MM.1S (cell line): Measurements from ENCODE around the gene ZNF10.
A peak's percentile ranks its signal among the peaks of the same experiment; 100 is the strongest.

Source experiments
- DNase-seq: peaks from one replicate; pipeline ENCODE4 v3.0.0-alpha.2; 2015
- H2AFZ ChIP-seq: fragments of 300-600 bp; sonication (generic); 2 replicates; pipeline ENCODE4 v1.6.0; 2016; ENCODE audit warnings: antibody characterized with exemption, low read length
- H3F3A ChIP-seq: fragments of 300-600 bp; sonication (generic); 2 replicates; pipeline ENCODE4 v1.6.1; 2016; ENCODE audit warnings: mild to moderate bottlenecking, antibody characterized with exemption, low read length, moderate library complexity, mixed read lengths; ENCODE audit not compliant: insufficient read depth
- H3K27ac ChIP-seq: fragments of 300-600 bp; sonication (generic); 2 replicates; pipeline ENCODE4 v1.5.1; 2016; ENCODE audit warnings: mild to moderate bottlenecking, low read length
- H3K27me3 ChIP-seq: fragments of 300-600 bp; sonication (generic); replicated peaks from 2 replicates; pipeline ENCODE4 v1.6.0; 2016; ENCODE audit warnings: low read length; ENCODE audit not compliant: insufficient read depth
- H3K36me3 ChIP-seq: fragments of 300-600 bp; sonication (generic); replicated peaks from 2 replicates; pipeline ENCODE4 v1.6.1; 2016; ENCODE audit warnings: mild to moderate bottlenecking, low read length, mixed read lengths; ENCODE audit not compliant: insufficient read depth
- H3K4me1 ChIP-seq: fragments of 300-600 bp; sonication (generic); 2 replicates; pipeline ENCODE4 v1.6.1; 2016; ENCODE audit warnings: low read length, mixed read lengths
- H3K4me2 ChIP-seq: fragments of 300-600 bp; sonication (generic); 2 replicates; pipeline ENCODE4 v1.6.0; 2016; ENCODE audit warnings: low read depth, low read length
- H3K4me3 ChIP-seq: fragments of 300-600 bp; sonication (generic); 2 replicates; pipeline ENCODE4 v1.5.1; 2016; ENCODE audit warnings: low read length, mixed read lengths
- H3K79me2 ChIP-seq: fragments of 300-600 bp; sonication (generic); 2 replicates; pipeline ENCODE4 v1.6.1; 2016; ENCODE audit warnings: mixed run types, low read length, mixed read lengths
- H3K9ac ChIP-seq: fragments of 300-600 bp; sonication (generic); 2 replicates; pipeline ENCODE4 v1.6.1; 2016; ENCODE audit warnings: low read length, mixed read lengths
- H3K9me2 ChIP-seq: fragments of 300-600 bp; sonication (generic); replicated peaks from 2 replicates; pipeline ENCODE4 v1.6.1; 2016; ENCODE audit warnings: mild to moderate bottlenecking, low read length, mixed read lengths; ENCODE audit not compliant: insufficient read depth
- H3K9me3 ChIP-seq: fragments of 300-600 bp; sonication (generic); replicated peaks from 2 replicates; pipeline ENCODE4 v1.6.1; 2016; ENCODE audit warnings: mild to moderate bottlenecking, low read length, mixed read lengths; ENCODE audit not compliant: insufficient read depth
- H4K20me1 ChIP-seq: fragments of 300-600 bp; sonication (generic); 2 replicates; pipeline ENCODE4 v1.6.1; 2016; ENCODE audit warnings: mild to moderate bottlenecking, low read length, moderate library complexity, mixed read lengths; ENCODE audit not compliant: insufficient read depth
- CTCF ChIP-seq: fragments of 300-600 bp; sonication (generic); IDR thresholded peaks from 2 replicates; pipeline ENCODE4 v1.5.1; 2016; ENCODE audit warnings: antibody characterized with exemption, low read length, mixed read lengths
- EZH2 ChIP-seq: fragments of 300-600 bp; sonication (generic); optimal IDR thresholded peaks from 2 replicates; pipeline ENCODE3; 2017; ENCODE audit warnings: low read depth, mild to moderate bottlenecking, antibody characterized with exemption, low read length, mixed read lengths
- EZH2phosphoT487 ChIP-seq: fragments of 300-600 bp; sonication (generic); IDR thresholded peaks from 2 replicates; pipeline ENCODE4 v1.6.1; 2018; ENCODE audit warnings: antibody characterized with exemption, low read length

Gene ZNF10

GRCh38 chr12:133174901-133175300 lies 44.5 kb downstream of the ZNF10 start:
- Histone ChIP-seq H3K9me3 (no peaks in the 10 kb centered on the region), H3K9ac (no peak overlapping the region), H3K4me1 (no peaks in the 10 kb centered on the region), H3K4me3 (no peak overlapping the region), H3K27ac (no peak overlapping the region), H3K79me2 (no peaks in the 10 kb centered on the region), H2AFZ (no peak overlapping the region), H3K27me3 (no peaks in the 10 kb centered on the region), H3K9me2 (no peaks in the 10 kb centered on the region), H3K4me2 (no peak overlapping the region), H3F3A (no peaks in the 10 kb centered on the region), H3K36me3 (no peaks in the 10 kb centered on the region), H4K20me1 (no peaks in the 10 kb centered on the region)
- no peak for TF ChIP-seq EZH2phosphoT487
- no peak for TF ChIP-seq EZH2
- no peak for TF ChIP-seq CTCF
- no peak for DNase-seq

DNA sequence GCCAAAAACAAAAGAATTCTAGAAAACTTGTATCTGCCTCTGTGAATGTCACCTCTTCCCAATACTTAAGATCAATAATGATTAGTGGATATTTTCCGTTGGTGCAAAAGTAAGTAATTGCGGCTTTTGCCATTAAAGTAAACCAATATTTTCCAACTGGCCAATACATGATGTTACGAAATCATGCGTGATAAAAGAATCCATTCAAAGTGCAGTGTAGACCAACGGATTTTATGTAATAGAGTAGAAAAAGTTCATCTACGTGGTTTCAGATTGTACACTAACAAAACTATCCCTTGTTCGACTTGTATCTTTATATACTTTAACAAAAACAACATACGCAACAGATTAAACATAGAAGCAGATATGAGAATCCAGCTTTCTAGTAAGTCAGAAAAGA lies 50.2 kb downstream of the ZNF10 start:
- Histone ChIP-seq H3K4me3 (no peak overlapping the region), H3K79me2 (no peaks in the 10 kb centered on the region), H3K4me1 (no peaks in the 10 kb centered on the region), H4K20me1 (no peaks in the 10 kb centered on the region), H3K9me3 (no peaks in the 10 kb centered on the region), H3K9ac (no peak overlapping the region), H3K4me2 (no peak overlapping the region), H3K27ac (no peak overlapping the region), H2AFZ (no peak overlapping the region), H3K9me2 (no peaks in the 10 kb centered on the region), H3F3A (no peaks in the 10 kb centered on the region), H3K36me3 (no peaks in the 10 kb centered on the region), H3K27me3 (no peaks in the 10 kb centered on the region)
- TF ChIP-seq EZH2, result no peak
- no peak for TF ChIP-seq CTCF
- no peak for TF ChIP-seq EZH2phosphoT487
- no peak for DNase-seq

DNA sequence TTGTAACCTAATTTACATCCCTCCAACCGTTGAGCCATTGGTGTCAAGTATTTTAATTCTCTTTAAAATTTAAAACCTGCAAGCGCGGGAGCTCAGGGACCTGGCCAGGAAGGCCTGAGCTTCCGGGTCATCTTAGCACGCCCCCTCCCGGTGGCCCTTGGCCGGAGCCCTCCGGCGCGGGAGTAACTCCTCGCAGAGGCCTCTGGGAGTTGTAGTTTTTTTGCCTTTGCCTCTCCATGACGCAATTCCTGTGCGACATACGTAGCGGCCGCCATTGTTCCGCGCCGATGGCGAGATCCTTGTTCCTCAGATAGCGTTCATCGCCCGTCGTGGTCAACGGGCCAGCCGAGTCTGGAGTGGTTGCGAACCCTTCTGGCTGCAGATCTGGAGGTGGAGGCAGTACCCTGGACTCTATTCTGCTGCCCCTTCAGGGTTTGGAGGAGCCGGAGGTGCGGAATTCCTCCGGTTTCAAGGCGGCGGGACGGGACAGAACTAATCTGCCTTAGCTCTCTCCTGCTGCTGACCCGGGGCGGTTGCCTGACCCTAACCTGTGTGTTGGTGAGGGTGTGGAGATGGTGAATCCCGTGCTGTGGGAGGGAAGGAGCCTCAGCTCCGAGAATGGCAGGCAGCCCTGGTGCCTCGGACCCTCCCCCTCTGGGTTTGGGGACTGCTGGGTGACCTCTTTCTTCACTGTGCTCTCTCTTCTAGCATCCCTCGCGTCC lies 51.0 kb downstream of the ZNF10 start, which contains the start of gene ZNF268:
Gene ZNF268 (plus strand): TSS at position 258 of the 722 bp plus-strand sequence. CDS start 503 bp downstream, outside the sequence.
- no peaks in the 10 kb centered on the region for H4K20me1 ChIP-seq
- peak within 1 kb of the TSS; percentile 71 for H2AFZ ChIP-seq
- H3K27me3 ChIP-seq, result no peaks in the 10 kb centered on the region
- no peaks in the 10 kb centered on the region for H3K9me3 ChIP-seq
- peak; percentile 86 for DNase-seq
- H3K9ac ChIP-seq, result peak within 1 kb of the TSS; percentile 50; the same call in 1 of the 2 replicates
- no peaks in the 10 kb centered on the region for H3F3A ChIP-seq
- H3K9me2 ChIP-seq, result no peaks in the 10 kb centered on the region
- peak within 1 kb of the TSS; percentile 54; the same call in 1 of the 2 replicates for H3K4me2 ChIP-seq
- TF ChIP-seq CTCF (peak; percentile 53), EZH2 (no peak)
- peak within 1 kb of the TSS; percentile 43; the same call in 1 of the 2 replicates for H3K27ac ChIP-seq
- H3K36me3 ChIP-seq, result no peaks in the 10 kb centered on the region
- H3K4me3 ChIP-seq, result peak within 1 kb of the TSS; percentile 85
- H3K79me2 ChIP-seq, result no peaks in the 10 kb centered on the region
- H3K4me1 ChIP-seq, result no peaks in the 10 kb centered on the region
